ENCODE measurements around the gene KCNJ14.

The KCNJ14 gene

DNA sequence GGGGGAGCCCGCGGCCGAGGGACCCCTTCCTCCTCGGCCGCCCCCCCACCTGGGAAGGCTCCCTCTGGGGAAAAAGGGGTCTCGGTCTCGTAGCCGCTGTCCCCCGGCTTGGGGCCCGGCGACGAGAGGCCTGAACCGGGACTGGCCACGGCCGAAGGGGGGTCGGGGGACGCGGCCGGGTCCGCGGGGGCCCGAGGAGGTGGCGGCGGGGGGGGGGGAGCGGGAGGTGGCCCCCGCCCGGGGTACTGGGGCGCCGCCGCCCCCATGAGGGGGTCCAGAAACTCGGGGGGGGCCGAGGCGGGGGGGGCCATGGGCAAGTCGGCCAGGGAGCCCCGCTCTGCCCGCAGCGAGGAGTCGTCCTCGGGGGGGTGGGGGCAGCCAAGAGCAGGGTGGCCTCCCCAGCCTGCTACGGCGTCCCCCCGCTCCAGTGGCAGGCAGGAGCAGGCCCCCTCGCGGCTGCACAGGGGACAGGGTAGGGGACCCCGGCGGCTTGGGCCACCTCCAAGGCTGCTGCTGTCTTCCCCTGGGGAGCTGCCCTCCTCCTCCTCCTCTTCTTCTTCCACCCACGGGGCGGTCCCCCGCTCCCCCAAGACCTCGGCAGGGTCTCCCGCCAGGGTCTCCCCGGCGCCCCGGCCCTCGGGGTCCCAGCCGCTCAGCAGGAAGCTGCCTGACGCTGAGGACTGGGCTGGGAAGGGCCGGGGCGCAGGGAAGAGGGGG lies 43.4 kb downstream of the KCNJ14 start:
- Histone ChIP-seq H3K27ac (peak overlapping the region in 3 of 21 experiments; percentile 2 to 40 (median 15)), H3K4me3 (peak overlapping the region in 2 of 7 experiments; percentile 4 to 25)

DNA sequence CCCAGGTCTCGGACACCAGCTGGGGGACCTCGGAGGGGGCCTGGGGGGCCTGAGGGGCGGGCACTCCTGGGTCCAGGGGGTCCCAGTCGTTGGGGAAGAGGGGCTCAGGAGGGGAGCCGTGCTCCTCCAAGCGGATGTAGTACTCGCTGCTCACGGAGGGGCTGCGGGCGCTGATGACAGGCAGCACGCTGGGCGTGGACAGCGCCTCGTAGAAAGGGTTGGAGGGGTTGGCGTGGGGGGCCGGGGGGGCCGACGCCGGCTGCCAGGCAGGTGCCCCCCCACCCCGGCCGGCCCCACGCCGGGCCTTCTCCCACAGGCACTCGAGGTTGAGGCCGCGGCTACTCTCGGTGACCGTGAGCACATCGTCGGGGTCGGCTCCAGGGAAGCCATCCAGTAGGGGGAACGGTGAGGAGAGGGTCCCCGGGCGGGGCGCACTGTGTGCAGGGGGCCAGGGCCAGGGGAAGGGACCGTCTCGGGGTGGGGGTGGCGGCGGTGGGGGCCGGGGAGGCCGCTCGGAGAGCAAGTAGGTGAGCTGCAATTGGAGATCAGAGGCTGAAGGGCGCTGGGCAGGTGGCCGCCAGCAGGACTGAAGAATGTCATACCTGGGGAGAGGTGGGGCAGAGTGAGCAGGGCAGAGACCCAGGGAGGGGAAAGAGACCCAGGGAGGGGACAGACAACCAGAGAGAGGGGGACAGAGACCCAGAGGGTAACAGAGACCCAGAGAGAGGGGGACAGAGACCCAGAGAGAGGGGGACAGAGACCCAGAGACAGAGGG lies 44.1 kb downstream of the KCNJ14 start:
- Histone ChIP-seq H3K4me3 (peak overlapping the region in 1 of 7 experiments; percentile 25), H3K27ac (peak overlapping the region in 1 of 21 experiments; percentile 40)

DNA sequence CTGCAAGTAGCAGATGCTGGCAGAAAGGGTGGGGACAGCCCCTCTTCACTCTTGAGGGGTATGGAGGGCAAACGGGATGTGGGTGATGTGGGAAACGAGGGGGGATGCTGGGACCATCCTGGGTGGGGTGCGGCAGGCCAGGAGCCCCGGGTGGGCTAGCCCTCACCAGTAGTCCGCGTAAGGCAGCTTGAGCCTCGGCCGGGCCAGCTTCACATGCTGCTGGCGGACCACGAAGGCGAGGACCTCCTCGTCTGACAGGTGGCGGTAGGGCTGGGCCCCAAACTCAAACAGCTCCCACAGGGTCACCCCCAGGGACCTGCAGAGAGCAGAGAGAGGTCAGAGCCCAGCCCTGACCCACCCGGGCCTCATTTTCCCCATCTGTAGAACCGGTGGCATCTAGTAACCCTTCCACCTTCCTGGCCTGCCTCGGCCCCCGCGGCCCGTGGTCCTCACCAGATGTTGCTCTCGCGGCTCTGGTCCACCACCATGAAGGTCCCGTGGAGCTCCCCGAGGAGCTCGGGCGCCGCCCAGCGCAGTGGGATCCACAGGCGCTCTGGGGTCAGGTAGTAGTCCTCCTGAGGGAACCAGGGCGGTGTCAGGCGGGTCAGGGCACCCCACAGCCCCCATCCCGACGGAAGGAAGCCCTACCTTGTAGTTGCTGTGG lies 45.6 kb downstream of the KCNJ14 start:
- H3K27ac ChIP-seq = peak overlapping the region in 1 of 21 experiments; percentile 5
- peak overlapping the region in 2 of 7 experiments; percentile 14 to 27 for H3K4me3 ChIP-seq

DNA sequence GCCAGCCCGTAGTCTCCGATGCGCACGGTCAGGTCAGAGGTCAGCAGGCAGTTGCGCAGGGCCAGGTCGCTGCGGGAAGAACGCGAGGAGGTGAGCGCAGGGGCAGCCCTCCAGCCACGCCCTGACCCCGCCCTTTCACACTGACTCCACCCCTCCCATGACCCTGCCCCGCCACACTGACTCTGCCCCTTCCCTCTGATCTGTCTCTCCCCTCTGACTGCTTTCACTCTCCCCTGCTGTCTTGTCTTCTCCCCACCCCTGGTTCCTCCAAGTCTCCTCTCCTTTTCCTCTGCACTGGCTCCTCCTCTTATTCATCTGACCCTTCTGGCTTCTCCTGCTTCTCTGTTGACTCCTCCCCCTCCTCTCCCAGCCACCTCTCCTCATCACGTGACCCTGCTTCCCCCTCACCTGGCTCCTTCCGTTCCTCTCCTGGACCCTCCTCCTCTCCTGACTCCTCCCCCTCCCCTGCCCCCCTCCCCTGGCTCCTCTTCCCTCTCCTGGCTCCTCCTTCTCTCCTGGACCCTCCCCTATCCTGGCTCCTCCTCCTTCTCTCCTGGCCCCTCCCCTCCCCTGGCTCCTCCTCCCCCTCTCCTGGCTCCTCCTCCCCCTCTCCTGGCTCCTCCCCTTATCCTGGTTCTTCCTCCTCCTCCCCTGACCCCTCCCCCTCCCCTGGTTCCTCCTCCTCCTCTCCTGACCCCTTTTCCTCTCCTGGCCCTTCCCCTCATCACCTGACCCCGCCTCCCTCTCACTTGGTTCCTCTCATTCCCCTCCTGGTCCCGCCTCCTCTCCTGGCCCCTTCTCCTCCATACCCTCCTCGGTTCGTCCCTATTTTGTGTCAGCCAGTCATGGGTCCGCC lies 46.3 kb downstream of the KCNJ14 start:
- Histone ChIP-seq H3K27ac (no peak overlapping the region), H3K4me3 (peak overlapping the region in 2 of 7 experiments; percentile 14 to 27)

DNA sequence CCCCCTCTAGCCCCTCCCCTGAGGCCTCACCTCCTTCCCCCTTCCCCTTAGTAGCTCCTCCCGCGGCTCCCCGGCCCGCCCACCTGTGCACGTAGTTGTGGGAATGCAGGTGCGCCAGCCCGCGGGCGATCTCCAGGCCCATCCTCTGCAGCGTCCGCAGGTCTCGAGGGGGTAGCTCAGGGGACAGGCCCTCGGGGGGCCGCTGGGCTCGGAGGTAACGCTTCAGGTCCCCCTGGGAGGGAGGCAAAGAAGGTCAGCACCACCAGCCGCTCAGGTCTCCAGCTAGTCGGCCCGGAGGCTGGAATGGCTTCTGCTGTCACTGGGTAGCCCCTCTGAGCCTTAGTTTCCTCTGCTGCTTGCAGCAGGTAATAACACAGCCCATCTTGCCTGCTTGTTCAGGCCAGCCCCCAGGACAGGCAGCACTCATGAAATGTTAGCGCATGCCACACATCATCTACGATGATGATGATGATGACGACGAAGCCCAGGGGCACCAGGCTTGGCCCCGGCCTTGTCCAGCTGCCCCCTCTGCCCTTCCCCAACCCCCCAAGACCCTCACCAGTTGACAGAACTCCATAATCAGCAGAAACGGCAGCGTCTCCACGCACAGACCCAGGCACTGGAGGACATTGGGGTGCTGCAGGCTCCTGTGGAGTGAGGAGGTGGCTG lies 47.1 kb downstream of the KCNJ14 start:
- H3K27ac ChIP-seq = no peak overlapping the region
- no peak overlapping the region for H3K4me3 ChIP-seq

DNA sequence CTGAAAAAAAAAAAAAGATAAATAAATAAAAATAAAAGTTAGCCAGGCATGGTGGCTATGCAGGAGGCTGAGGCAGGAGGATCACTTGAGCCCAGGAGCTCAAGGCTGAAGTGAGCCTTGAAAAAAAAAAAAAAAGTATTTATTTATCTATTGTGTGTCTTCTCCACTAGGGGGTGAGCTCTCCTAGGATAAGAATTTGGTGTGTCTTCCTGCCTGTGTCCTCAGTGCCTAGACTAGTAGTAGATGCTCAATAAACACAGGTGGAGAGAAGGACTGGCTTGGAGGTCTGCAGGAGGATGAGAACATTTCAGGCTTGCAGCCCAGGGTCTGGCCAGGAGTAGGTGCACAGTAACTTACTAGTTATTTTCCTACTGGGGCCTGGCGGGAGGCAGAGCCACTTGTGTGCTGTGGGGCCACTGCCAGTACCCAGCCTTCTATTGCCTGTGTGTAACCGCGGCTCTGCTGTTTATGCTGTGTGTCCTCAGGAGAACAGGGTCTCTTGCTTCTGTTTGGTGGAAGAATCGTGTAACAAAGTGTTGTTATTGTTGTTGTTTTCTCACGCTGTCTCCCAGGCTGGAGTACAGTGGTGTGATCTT lies 50.9 kb downstream of the KCNJ14 start:
- no peak overlapping the region for H3K27ac ChIP-seq
- H3K4me3 ChIP-seq = no peak overlapping the region

DNA sequence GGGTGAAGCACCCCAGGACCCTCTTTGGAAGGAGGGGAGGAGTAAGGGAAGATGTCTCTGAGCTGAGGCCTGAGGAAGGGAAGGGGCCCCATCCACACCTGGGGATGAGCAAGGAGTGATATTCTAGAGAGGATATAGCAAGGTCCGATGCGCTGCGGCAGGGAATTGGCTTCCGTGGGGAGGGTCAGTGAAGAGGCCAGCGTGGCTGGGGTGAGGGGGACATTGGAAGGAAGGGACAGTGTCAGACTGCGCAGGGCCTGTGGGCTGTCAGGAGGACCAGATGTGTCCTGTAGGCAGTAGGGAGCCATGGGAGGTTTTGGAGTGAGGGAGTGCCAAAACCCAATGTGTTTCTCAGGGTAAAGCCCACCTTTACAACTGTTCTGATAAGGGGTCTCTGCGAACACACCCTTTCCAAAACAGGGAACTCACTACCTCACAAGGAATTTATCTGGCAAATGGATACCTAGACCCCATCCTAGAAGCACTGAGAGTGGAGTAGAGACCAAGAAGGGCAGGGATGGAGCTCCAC lies 52.6 kb downstream of the KCNJ14 start:
- Histone ChIP-seq H3K4me3 (no peak overlapping the region), H3K27ac (no peak overlapping the region)

DNA sequence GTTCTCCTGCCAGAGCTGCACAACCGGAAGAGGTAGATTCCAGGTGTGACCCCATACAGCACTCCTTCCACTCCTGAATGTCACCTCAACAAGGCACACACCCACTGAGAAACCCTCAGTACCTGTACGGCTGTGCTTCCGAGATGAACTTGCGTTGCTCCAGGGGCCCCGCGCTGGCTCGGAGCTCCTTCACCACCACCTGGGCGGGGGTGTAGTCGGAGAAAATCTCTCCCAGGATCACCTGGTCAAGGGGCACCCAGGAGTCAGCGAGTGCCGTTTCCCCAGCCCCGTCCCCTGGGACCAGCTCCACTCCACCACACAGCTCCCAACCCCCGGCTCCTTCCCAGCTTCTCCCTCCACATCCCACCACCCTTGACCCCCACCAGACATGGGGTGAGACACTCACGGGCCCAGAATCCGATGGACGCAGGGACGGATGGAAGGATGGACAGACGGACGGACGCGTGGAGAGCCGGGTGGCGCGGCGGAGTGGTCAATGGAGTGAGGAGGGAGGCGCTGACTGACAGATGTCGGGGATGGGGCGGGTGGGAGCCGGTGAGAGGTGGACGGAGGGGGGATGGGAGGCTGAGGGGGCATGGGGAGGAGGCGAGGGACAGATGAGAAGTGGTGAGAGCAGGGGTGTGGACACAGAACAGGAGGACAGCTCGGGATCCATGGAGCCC lies 53.5 kb downstream of the KCNJ14 start:
- Histone ChIP-seq H3K27ac (no peak overlapping the region), H3K4me3 (no peak overlapping the region)

DNA sequence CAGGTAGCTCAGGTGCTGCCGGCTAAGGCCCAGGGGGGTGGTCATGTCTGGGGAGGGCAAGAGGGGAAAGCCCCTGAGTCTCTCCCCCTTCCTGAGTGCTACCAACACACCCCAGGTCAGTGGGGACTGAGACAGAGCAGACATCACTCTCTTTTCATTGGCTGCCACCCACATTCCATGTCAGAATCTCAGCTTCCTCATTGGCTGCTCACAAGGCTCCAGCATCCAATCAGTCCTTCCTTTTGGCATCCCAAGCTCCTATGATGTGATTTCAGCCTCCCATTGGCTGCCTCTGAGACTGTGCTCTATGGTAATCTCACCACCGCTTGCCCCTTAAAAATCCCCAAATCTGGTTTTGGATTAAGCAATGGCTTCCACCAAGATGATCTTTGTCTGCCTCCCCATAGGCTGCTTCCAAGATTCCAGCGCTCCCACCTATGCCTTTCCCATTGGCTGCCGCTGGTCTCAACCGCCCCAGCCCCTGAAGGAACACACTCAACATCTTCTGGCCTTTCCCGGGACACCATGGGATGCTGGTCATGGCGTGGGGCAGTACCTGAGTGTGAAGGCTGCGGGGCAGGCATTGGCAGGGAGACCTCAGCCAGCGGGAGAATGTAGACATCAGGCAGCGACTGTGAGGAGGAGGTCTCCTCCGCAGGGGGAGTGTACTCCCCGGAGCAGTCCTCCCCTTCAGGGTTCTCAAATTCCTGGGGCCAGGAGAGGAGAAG lies 54.3 kb downstream of the KCNJ14 start:
- no peak overlapping the region for H3K4me3 ChIP-seq
- no peak overlapping the region for H3K27ac ChIP-seq

DNA sequence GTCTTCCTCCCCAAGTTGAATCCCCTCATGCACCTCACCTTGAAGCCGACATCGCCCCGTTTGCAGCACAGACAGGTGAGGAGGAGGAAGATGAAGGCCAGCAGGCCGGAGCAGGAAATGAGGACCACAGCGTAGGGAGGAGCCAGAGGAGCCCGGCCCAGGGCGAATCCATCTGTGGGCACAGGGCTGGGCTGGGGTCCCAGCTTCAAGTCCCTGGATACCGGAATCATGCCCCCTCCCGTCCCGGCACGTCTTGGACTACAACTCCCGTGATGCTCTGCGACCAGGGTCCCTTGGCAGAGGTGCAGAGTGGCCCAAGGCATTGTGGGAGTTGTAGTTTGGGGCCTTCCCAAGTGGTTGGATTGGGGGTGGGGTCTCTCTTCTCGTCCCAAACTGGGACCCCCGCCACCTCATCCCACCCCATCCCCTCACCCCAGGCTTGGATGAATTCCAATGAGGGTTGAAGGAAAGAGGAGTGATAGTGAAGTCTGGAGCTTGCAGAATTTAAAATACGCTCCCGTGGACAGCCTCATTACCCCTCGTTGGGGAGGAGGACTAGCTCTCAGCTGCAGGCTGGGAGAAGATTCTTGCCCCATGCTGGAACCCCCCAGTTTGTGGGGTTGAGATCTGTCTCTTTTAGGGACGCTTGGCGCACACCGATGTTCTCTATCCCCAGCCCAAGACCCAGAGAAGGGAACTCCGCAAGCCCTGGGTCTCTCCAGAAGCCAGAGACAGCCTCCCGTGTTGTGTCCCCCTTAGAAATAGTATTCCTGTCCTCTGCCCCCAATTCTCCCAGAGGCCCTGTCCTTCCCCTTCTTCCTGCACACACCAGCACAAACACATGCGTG lies 55.3 kb downstream of the KCNJ14 start:
- peak overlapping the region in 3 of 21 experiments; percentile 21 to 30 (median 27) for H3K27ac ChIP-seq

DNA sequence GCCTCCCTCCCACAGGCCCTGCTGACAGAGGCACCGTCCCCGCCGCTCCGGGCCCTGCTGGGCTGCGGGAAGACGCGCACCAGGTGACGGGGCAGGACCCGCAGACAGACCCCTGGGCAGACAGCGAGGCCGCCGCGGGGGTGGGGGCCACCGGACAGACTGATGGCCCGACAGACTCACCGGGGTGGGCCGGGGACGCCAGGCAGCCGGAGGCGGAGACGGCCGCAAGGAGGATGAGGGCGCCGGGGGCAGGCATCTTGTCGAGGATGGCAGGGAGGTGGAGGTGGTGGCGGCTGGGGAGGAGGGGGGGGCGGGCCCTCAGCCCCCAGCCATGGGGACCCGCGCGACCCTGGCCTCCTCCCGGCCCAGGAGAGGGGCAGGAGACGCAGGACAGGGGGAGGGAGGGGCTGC lies 56.0 kb downstream of the KCNJ14 start:
- peak overlapping the region in 3 of 21 experiments; percentile 21 to 30 (median 27) for H3K27ac ChIP-seq
- peak overlapping the region in 4 of 7 experiments; percentile 9 to 30 (median 20) for H3K4me3 ChIP-seq

More for the DNA sequence above, 55.3 kb downstream of the KCNJ14 start:
- H3K4me3 ChIP-seq = peak overlapping the region in 4 of 7 experiments; percentile 9 to 30 (median 20)

DNA sequence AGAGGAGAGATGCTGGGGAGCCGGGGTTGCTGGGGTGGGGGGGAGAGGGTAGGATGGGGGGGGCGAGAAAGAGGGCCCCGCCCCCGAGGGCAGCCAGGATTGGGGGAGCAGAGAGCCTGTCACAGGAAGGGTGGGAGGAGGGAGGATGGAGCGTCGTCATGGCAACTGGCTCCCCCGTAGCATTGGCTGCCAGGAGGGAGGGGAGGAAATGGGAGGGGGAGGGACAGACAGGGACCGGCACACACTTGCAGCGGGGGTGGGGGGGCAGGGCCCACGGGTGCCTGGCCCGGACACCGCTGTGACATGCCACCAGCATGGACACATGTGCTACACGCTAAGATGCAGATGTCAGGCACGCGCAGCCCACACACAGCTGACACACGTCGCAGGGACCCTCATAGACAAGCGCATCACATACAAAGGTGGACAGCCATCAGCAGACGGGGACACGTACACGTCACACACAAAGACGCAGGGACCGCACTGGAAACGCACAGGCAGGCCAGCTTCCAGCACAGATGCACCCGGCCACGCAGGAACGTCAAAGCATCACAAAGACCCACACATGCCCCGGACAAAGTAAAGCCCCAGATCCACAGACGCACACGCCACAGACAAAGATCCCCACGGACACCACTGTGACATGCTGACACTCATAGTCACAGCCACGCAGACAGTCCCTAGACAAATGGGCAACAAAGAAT lies 56.6 kb downstream of the KCNJ14 start, which contains the start of gene LMTK3:
LMTK3 (minus strand) TSS at position 36 of the 704 bp plus-strand sequence. CDS start 259 bp downstream, outside the sequence.
- peak within 1 kb of the TSS in 3 of 21 experiments; percentile 27 to 42 (median 30) for H3K27ac ChIP-seq
- peak within 1 kb of the TSS in 4 of 7 experiments; percentile 9 to 30 (median 20) for H3K4me3 ChIP-seq

DNA sequence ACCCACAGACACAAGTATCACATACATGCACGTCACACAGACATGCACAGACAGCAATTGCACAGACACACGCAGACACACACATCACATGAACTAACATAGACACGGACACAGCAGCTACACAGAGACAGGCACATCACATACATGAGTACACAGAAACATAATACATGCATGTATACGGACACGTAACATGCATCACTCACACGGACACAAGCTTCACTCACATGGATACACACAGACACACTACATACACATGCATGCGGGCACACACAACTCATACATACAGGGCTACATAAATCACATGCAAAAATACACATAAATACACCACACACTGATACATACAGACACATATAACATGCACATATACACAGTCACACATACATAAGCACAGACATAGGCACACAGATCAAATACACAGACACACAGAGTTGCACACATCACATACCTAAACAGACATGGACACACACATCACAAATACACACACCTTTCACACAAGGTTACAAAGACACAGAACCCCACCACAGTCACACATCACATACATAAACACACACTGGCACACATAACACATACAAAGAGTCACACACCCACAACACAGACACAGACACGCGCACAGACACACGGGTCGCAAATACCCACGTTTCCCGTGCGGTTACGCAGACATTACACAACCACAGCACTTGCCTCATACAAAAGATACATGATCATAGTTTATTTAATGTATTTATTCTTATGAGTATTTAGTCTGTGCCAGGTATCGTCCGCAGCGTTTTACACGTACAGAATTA lies 57.3 kb downstream of the KCNJ14 start:
- peak overlapping the region in 2 of 21 experiments; percentile 9 to 42 for H3K27ac ChIP-seq
- peak overlapping the region in 2 of 7 experiments; percentile 48 to 50 for H3K4me3 ChIP-seq
